ENCODE results near the gene SHMT2.
A peak's percentile ranks its signal among the peaks of the same experiment; 100 is the strongest.
"Not testable (repeated sequence)": the region's sequence is repeated elsewhere in the genome, so short reads cannot be mapped to it uniquely, and the experiment has no call there.

Gene SHMT2

GRCh38 chr12:57272337-57273151 is 43.0 kb downstream of the SHMT2 start:
- DNase-seq, result no peak

- DNase-seq, result no peak
Measured at GRCh38 chr12:57273516-57273915, 44.0 kb downstream of the SHMT2 start.

- not testable (repeated sequence) for DNase-seq
Measured at GRCh38 chr12:57276233-57276632, 46.7 kb downstream of the SHMT2 start.

- DNase-seq, result peak; percentile 4 to 33
Measured at GRCh38 chr12:57276935-57277563, 47.5 kb downstream of the SHMT2 start.

- no peak for DNase-seq
Measured at GRCh38 chr12:57278465-57279381, 49.2 kb downstream of the SHMT2 start.

GRCh38 chr12:57280211-57281062 is 50.9 kb downstream of the SHMT2 start:
- no peak for DNase-seq

GRCh38 chr12:57282073-57282472 is 52.6 kb downstream of the SHMT2 start:
- DNase-seq, result not testable (repeated sequence)

All from NCI-H526 (cell line).